ENCODE measurements around the gene F11R. TPM values are rescaled to one million over a fixed set of nuclear protein-coding genes. Genes with fewer than 3 reads are reported as not detected.

The F11R gene
- total and polyA plus RNA-seq, 2 of the 4 experiments (the other 2 are of a cell fraction), result 0.79 to 2.2 TPM

DNA sequence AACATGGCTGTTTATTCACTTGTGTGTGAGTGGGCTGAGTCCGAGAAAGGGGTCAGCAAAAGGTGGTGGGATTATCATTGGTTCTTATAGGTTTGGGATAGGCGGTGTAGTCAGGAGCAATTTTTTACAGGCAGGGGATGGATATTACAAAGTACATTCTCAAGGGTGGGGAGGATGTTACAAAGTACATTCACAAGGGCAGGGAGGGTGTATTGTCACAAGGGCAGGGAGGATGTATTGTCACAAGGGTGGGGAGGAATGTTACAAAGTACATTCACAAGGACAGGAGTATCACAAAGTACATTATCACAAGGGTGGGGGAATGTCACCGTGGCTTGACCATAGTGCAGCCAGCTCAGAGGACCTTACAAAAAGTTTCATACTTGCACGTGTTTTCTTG is 35.2 kb downstream of the F11R start:
- H3K18ac ChIP-seq (ENCODE audit: low read depth, low read length), result no peak overlapping the region
- peaks cover 15% of the 10 kb centered on the region for H3K27me3 ChIP-seq (ENCODE audit: control insufficient read depth, insufficient read depth, low read length)
- CTCF ChIA-PET, result no interaction called here
- no peaks in the 10 kb centered on the region for H4K20me1 ChIP-seq (ENCODE audit: insufficient read depth, low read length)
- H3K14ac ChIP-seq (replicated peaks; ENCODE audit: low read depth, low read length), result no peak overlapping the region
- H2BK15ac ChIP-seq (ENCODE audit: low read depth, low read length), result no peak overlapping the region
- no peak overlapping the region for H3K9ac ChIP-seq (ENCODE audit: low read depth, low read length)
- H3K4me1 ChIP-seq (ENCODE audit: control insufficient read depth, insufficient read depth, low read length), result no peaks in the 10 kb centered on the region
- H3K4me3 ChIP-seq (ENCODE audit: insufficient read depth, low read depth, low read length), result no peak overlapping the region
- H3K27ac ChIP-seq (ENCODE audit: insufficient read depth, low read length), result no peak overlapping the region
- in situ Hi-C loops (cut with MboI; ENCODE audit: low sequenced_read_pairs), result no loop called here
- no peak overlapping the region for H3K4me2 ChIP-seq (ENCODE audit: low read depth, low read length)
- no peak overlapping the region for H2AK5ac ChIP-seq (ENCODE audit: low read depth, low read length)
- no peak overlapping the region for H2BK20ac ChIP-seq (ENCODE audit: low read depth, low read length)
- POLR2A ChIA-PET (ENCODE audit: unreplicated experiment), result interaction anchor here (0.6 kb wide), 1 partner anchor 116 kb away, joined by 3 read pairs; no protein-coding TSS in a partner anchor
- BruUV-seq (replicated peaks), result no TSS peak
- dilution Hi-C loops (cut with HindIII; ENCODE audit: low sequenced_read_pairs, unreplicated experiment), result no loop called here
- no peak overlapping the region for H4K91ac ChIP-seq (ENCODE audit: insufficient read depth, low read depth, low read length)
- ATAC-seq (ENCODE audit: low read depth), result no peak
- H3K9me3 ChIP-seq (ENCODE audit: control insufficient read depth, insufficient read depth, low read length), result no peaks in the 10 kb centered on the region
- 75% methylated on average over 2 of the region's 4 CpGs; no CpG with 5 or more reads in 1 of the 2 experiments for WGBS, 2 experiments (ENCODE audit: extremely low coverage in 2 of 2, insufficient read length in 1 of 2)
- H2BK120ac ChIP-seq (ENCODE audit: low read depth, low read length), result no peak overlapping the region
- intact Hi-C loops (cut with micrococcal nuclease), result no loop called here
- H3K23ac ChIP-seq (ENCODE audit: low read depth, low read length), result no peak overlapping the region
- H2BK5ac ChIP-seq (ENCODE audit: low read depth, low read length, poor library complexity, severe bottlenecking), result no peak overlapping the region
- DNase-seq, result no peak
- no peak overlapping the region for H2AK9ac ChIP-seq (replicated peaks; ENCODE audit: low read depth, low read length, poor library complexity)
- no peaks in the 10 kb centered on the region for H3K9me1 ChIP-seq (ENCODE audit: insufficient read depth, low read length)
- H3K4ac ChIP-seq (ENCODE audit: low read depth, low read length), result no peak overlapping the region
- no peak overlapping the region for H3K56ac ChIP-seq (ENCODE audit: extremely low read depth, insufficient read depth, low read length)
- no peak for TF ChIP-seq BHLHE40 (IDR thresholded peaks at IDR 0.05; ENCODE audit: low read depth, low read length)
- no peak overlapping the region for H4K8ac ChIP-seq (ENCODE audit: low read depth in 2 of 2, low read length in 2 of 2)
- H3K79me1 ChIP-seq (ENCODE audit: low read depth in 1 of 2, low read length in 2 of 2), result no peaks in the 10 kb centered on the region
- no peak overlapping the region for H4K5ac ChIP-seq (ENCODE audit: low read depth, low read length)
- H3K36me3 ChIP-seq (ENCODE audit: control insufficient read depth, insufficient read depth, low read length), result no peaks in the 10 kb centered on the region
- no peak overlapping the region for H2AFZ ChIP-seq (replicated peaks; ENCODE audit: low read length, poor library complexity)

Data from IMR-90 (cell line).